Cardiac fibroblast (primary cell): ENCODE data around the gene SPEF2.
A peak's percentile ranks its signal among the peaks of the same experiment; 100 is the strongest.

Experiments
- DNase-seq, 2 donors: peaks; one replicate each; pipeline versions ENCODE4 v3.0.0 to v3.0.0-alpha.2; 2010; ENCODE audit warnings: low read depth in 2 of 2
- H3K4me3 ChIP-seq, 2 donors: replicated peaks in 1 of 2; 1 replicate in 1 of 2; 2 replicates in 1 of 2; pipeline ENCODE4 v1.5.1; 2011; ENCODE audit warnings: low read depth in 2 of 2, low read length in 2 of 2, mild to moderate bottlenecking in 2 of 2, moderate library complexity in 1 of 2
- TF ChIP-seq, protein P1 (sequence below): IDR thresholded peaks from one replicate; pipeline ENCODE4 v1.5.1; 2011; ENCODE audit warnings: low read depth, mild to moderate bottlenecking, low read length, inconsistent platforms

The SPEF2 gene

DNA sequence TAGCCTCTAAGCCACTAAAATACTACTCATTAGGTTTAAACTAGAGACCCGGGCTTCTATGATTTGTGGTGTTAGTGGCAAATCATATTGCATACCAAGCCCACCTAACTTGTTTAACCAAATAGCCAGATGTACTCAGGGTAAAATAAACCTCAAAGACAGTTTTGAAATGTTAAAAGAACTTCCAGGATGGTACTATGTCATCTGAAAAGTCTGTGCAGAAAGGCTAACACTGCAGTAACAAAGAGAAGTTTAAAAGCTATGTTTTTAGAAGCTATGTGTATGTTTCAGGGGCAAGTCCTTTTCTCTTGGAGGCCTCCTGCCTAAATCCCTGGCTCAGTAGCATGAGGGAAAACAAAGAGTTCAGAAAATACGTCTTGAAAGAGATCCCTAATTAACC is 154.2 kb downstream of the SPEF2 start:
- no peak overlapping the region for H3K4me3 ChIP-seq
- TF ChIP-seq, protein P1, sequence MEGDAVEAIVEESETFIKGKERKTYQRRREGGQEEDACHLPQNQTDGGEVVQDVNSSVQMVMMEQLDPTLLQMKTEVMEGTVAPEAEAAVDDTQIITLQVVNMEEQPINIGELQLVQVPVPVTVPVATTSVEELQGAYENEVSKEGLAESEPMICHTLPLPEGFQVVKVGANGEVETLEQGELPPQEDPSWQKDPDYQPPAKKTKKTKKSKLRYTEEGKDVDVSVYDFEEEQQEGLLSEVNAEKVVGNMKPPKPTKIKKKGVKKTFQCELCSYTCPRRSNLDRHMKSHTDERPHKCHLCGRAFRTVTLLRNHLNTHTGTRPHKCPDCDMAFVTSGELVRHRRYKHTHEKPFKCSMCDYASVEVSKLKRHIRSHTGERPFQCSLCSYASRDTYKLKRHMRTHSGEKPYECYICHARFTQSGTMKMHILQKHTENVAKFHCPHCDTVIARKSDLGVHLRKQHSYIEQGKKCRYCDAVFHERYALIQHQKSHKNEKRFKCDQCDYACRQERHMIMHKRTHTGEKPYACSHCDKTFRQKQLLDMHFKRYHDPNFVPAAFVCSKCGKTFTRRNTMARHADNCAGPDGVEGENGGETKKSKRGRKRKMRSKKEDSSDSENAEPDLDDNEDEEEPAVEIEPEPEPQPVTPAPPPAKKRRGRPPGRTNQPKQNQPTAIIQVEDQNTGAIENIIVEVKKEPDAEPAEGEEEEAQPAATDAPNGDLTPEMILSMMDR: no peak
- DNase-seq: no peak

DNA sequence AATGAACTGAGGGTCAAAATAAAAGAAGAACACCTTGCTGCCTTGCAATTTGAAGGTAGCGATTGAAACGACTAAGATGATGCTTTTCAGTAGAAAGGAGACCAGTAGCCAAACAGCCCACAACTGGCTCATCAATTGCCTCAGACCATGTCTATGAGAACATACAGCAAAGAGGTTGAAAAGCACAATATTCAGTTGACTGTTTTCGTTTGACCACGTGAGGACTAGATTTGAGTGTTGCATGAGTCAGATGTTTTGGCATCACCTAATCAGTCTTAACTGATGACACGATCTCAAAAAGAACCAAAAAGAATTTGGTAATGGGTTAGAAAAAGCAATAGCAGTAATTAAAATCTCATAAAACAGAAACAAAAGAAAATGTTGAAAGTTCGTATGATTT is 156.3 kb downstream of the SPEF2 start:
- TF ChIP-seq, protein P1: no peak
- peak; percentile 14 to 63 for DNase-seq
- H3K4me3 ChIP-seq: no peak overlapping the region

DNA sequence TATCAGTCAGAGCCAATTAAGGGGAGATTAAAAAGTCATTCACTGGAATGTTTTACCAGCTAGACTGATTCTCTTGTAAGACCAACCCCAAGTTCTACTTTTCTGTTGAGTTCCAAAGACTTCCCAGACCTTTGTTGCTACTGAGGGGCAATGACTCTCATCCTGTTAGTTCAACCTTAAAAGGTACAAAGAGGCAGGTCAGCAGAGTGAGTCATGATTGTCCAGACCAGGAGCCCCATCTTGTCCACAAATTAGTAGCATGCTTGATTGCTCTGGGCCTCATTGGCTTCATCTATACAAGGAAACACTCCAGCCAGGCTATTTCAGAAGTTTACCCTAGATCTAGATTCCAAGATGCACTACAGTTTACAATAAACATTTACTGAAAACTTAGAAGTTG is 159.1 kb downstream of the SPEF2 start:
- TF ChIP-seq, protein P1: no peak
- no peak for DNase-seq
- H3K4me3 ChIP-seq: no peak overlapping the region

DNA sequence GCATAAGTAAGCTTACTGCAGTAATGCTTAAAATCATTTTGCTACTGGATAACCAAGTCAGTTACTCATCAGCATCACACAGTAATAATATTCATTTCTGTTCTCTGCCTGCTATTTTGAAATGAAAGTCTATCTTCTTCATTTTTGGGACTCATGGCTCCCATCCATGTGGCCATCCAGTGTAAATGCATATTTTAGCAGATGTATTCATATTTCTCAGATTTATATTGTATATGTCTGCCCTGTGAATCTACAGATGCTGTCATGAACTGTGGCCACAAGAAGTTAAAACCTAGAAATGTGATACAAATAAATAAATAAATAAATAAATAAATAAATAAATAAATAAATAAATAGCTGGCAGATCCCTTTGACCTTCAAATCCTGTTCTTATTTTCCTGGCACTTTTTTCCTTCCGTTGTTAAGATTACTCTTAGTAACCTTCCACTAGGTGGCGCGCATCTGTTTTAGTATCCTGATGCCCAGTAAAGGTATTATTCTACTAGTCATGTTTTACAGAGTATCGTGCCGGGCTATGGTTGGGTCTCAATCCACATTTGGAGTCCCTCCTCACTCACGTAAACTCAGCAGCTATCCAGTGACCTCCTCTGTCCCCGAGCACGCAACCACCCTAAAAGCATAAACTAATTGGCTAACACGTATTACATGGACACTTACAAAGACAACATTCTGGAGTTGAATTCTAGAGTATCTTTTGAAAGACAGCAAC is 159.9 kb downstream of the SPEF2 start:
- H3K4me3 ChIP-seq: no peak overlapping the region
- TF ChIP-seq, protein P1: peak; percentile 54
- peak; percentile 88 to 89 for DNase-seq

DNA sequence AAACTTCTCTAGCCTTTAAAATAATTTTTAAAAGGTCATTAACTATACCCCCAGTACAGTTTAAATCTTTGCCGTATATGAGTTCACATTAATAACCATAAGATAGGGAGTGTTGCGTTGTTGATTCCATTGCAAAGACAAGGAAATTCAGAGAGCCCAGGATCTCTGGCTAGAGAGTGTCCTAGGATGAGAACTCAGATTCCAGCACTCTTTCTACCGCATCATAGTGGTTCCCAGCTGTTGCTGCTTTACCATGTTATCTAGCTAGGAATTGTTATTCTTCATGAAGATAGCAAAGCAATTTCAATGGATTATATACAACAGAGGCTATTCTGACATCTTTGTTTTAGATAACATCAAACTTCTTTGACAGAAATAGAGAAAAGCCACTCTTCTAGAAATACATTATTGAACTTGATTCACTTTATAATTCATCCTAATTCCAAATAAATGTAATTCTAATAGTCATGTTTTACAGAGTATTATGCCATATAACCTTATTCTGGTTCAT is 160.7 kb downstream of the SPEF2 start:
- no peak overlapping the region for H3K4me3 ChIP-seq
- TF ChIP-seq, protein P1: no peak
- DNase-seq: no peak

DNA sequence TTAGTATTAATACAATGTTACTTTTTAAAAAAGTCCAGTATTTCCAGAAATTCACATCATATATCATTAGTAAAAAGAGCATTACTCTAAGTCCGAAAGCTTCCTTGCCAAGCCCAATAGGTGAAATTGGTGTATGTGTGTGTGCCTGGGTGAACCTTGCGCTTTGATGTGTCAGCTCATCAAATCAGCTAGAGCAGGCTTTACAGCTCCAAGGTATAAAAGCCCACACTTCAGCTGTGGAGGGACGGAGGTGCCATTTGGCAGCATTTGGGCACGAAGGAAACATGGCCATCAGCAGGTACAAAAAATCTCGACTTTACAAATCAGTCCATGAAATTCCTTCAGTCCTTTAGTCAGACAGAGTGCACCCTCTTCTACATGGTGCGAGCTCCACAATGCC is 162.6 kb downstream of the SPEF2 start:
- H3K4me3 ChIP-seq: no peak overlapping the region
- DNase-seq: no peak

More for the DNA sequence above, 162.6 kb downstream of the SPEF2 start:
- TF ChIP-seq, protein P1: no peak
